Activated B cell treated with CpG ODN at 0.5 μM for 24 hours (primary cell): ENCODE results near the gene CHST15. TPM values are rescaled to one million over a fixed set of nuclear protein-coding genes. Genes with fewer than 3 reads are reported as not detected.
"Not testable (repeated sequence)": the region's sequence is repeated elsewhere in the genome, so short reads cannot be mapped to it uniquely, and the experiment has no call there.

Experiments
- ATAC-seq: fragments of 200-7000 bp; cut with Tn5 transposase; one replicate; pipeline ENCODE4 v1.10.0; 2021; ENCODE audit warnings: low read depth, mild to moderate bottlenecking, moderate library complexity
- CTCF ChIA-PET: fragments of 350-600 bp; sonication (Branson Sonifier 250); formaldehyde crosslinking; loops from one replicate; lab custom pipeline; 2021; ENCODE audit warnings: antibody characterized with exemption; lab: Charles Lee
- POLR2A ChIA-PET: fragments of 350-600 bp; sonication (Branson Sonifier 250); formaldehyde crosslinking; loops from one replicate; lab custom pipeline; 2021; ENCODE audit warnings: antibody characterized with exemption; lab: Charles Lee
- DNase-seq: peaks from one replicate; pipeline ENCODE4 v3.0.0; 2022
- H3K27ac Mint-ChIP-seq: one replicate; pipeline ENCODE4 v1.8.0; 2020; ENCODE audit warnings: mixed read lengths
- H3K27me3 Mint-ChIP-seq: one replicate; pipeline ENCODE4 v1.8.0; 2021; ENCODE audit warnings: mixed read lengths
- H3K36me3 Mint-ChIP-seq: one replicate; pipeline ENCODE4 v1.8.0; 2021; ENCODE audit warnings: low read depth, mixed read lengths
- H3K4me1 Mint-ChIP-seq: one replicate; pipeline ENCODE4 v1.8.0; 2021; ENCODE audit warnings: mixed read lengths
- H3K4me3 Mint-ChIP-seq: one replicate; pipeline ENCODE4 v1.8.0; 2020; ENCODE audit warnings: mild to moderate bottlenecking, mixed read lengths
- H3K9me3 Mint-ChIP-seq: one replicate; pipeline ENCODE4 v1.8.0; 2020; ENCODE audit warnings: mixed read lengths
- CTCF ChIP-seq: fragments of 200-600 bp; IDR thresholded peaks from one replicate; pipeline ENCODE4 v1.8.0; 2022; ENCODE audit warnings: antibody characterized with exemption, mild to moderate bottlenecking
- intact Hi-C: fragments of 100-400 bp; cut with micrococcal nuclease; formaldehyde crosslinking; loops from one replicate; pipeline ENCODE4 v1.15.1; 2024
- total RNA-seq: library from RNA; stranded (reverse); gene quantifications from 2 replicates; pipeline ENCODE4 v1.2.3, GENCODE V29; 2022

Gene CHST15
- total RNA-seq, 1 donor from 2014 or later: 13.8 TPM

GRCh38 chr10:124105594-124105993 is 12.2 kb upstream of the CHST15 start:
- Mint-ChIP-seq H3K9me3 (peaks cover 3% of the 10 kb centered on the region), H3K27me3 (no peaks in the 10 kb centered on the region), H3K36me3 (no peaks in the 10 kb centered on the region), H3K4me3 (peak overlapping the region; percentile 69), H3K27ac (peak overlapping the region; percentile 81), H3K4me1 (peaks cover 71% of the 10 kb centered on the region)
- DNase-seq (no peak), ATAC-seq (no peak)
- intact Hi-C loops: loop anchor here (5.0 kb wide), 2 partner anchors 37 to 117 kb away; no protein-coding TSS in a partner anchor
- TF ChIP-seq CTCF: no peak
- CTCF ChIA-PET: interaction anchor here (1.0 to 3.0 kb wide), 4 partner anchors 11 to 110 kb away, joined by 3 to 12 read pairs (median 6); no protein-coding TSS in a partner anchor
- POLR2A ChIA-PET: interaction anchor here (0.6 to 3.0 kb wide), 7 partner anchors 12 to 305 kb away, joined by 3 to 26 read pairs (median 7); partner anchors contain the start of gene CHST15

- DNase-seq (no peak), ATAC-seq (no peak)
- no peak overlapping the region for H3K4me3 Mint-ChIP-seq
- H3K27ac Mint-ChIP-seq: peak overlapping the region; percentile 81
- peaks cover 3% of the 10 kb centered on the region for H3K9me3 Mint-ChIP-seq
- no peaks in the 10 kb centered on the region for H3K36me3 Mint-ChIP-seq
- peaks cover 70% of the 10 kb centered on the region for H3K4me1 Mint-ChIP-seq
- TF ChIP-seq CTCF: no peak
- intact Hi-C loops: loop anchor here (5.0 kb wide), 2 partner anchors 37 to 117 kb away; no protein-coding TSS in a partner anchor
- no peaks in the 10 kb centered on the region for H3K27me3 Mint-ChIP-seq
- ChIA-PET CTCF (interaction anchor here (1.5 to 3.0 kb wide), 2 partner anchors 79 to 110 kb away, joined by 4 to 12 read pairs; no protein-coding TSS in a partner anchor), POLR2A (interaction anchor here (3.0 kb wide), 1 partner anchor 18 kb away, joined by 13 read pairs; no protein-coding TSS in a partner anchor)
These were observed 11.6 kb upstream of the CHST15 start for GRCh38 chr10:124105045-124105444.

- Mint-ChIP-seq H3K9me3 (peaks cover 3% of the 10 kb centered on the region), H3K4me1 (peaks cover 70% of the 10 kb centered on the region), H3K4me3 (no peak overlapping the region), H3K27ac (peak overlapping the region; percentile 3), H3K27me3 (no peaks in the 10 kb centered on the region), H3K36me3 (no peaks in the 10 kb centered on the region)
- ATAC-seq (no peak), DNase-seq (no peak)
- ChIA-PET CTCF (no interaction called here), POLR2A (no interaction called here)
- intact Hi-C loops: no loop called here
- TF ChIP-seq CTCF: no peak
These were observed 10.7 kb upstream of the CHST15 start for GRCh38 chr10:124104011-124104627.

- Mint-ChIP-seq H3K27me3 (no peaks in the 10 kb centered on the region), H3K4me3 (no peak overlapping the region), H3K4me1 (peaks cover 49% of the 10 kb centered on the region), H3K27ac (peak overlapping the region; percentile 35), H3K36me3 (no peaks in the 10 kb centered on the region), H3K9me3 (peaks cover 3% of the 10 kb centered on the region)
- ChIA-PET POLR2A (no interaction called here), CTCF (no interaction called here)
- DNase-seq: no peak
- intact Hi-C loops: no loop called here
- TF ChIP-seq CTCF: no peak
- no peak for ATAC-seq
These were observed 8.0 kb upstream of the CHST15 start for GRCh38 chr10:124101351-124101750.

GRCh38 chr10:124100651-124101050 is 7.3 kb upstream of the CHST15 start:
- Mint-ChIP-seq H3K27ac (peak overlapping the region; percentile 32), H3K4me1 (peaks cover 42% of the 10 kb centered on the region), H3K4me3 (peak overlapping the region; percentile 6)
- H3K9me3 Mint-ChIP-seq, CTCF ChIA-PET, intact Hi-C loops, DNase-seq, H3K36me3 Mint-ChIP-seq, H3K27me3 Mint-ChIP-seq: not testable (repeated sequence)
- ATAC-seq: peak; percentile 47
- POLR2A ChIA-PET: interaction anchor here (0.6 kb wide), 1 partner anchor 77 kb away, joined by 6 read pairs; no protein-coding TSS in a partner anchor
